Activated naive CD4-positive, alpha-beta T cell treated with Interleukin-2 at 50 U/mL for 16 hours (primary cell): ENCODE results near the gene LAMA3.

ENCODE experiments used
- DNase-seq: peaks from one replicate; pipeline ENCODE4 v3.0.0-alpha.2; 2020

LAMA3 gene

DNA sequence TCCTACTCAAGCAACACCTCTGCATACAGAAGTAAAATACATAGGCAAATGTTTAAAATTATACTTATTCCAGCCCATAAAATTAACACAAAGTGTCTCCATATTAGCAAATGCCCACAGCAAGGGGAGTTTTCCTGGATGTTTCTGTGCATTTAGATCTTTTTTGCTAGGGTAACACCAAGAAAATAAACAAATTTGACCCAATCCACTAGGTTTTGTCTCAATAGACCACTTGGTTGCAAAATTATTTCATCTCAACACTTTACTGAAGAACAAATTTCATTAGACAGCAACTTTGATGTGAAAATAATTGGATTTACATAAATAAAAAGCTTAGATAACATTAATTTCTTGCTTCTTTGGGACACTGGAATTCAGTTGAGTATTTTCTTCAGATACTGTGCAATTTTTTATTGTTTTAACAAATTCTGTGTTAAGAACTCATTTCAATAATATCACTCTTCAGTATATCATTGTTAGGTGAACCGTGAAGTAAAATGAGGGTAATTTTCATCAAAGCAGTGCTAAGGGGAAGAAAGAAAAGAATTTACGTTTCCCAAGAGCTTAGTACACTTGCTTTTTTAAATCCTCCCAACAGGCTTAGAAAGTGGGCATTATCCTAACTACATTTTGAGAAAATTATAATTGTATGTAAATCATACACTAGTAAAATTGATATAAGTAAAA lies 191.8 kb downstream of the LAMA3 start:
- DNase-seq = no peak

- DNase-seq = no peak
Observed at GRCh38 chr18:23881778-23882177, 192.5 kb downstream of the LAMA3 start.

DNA sequence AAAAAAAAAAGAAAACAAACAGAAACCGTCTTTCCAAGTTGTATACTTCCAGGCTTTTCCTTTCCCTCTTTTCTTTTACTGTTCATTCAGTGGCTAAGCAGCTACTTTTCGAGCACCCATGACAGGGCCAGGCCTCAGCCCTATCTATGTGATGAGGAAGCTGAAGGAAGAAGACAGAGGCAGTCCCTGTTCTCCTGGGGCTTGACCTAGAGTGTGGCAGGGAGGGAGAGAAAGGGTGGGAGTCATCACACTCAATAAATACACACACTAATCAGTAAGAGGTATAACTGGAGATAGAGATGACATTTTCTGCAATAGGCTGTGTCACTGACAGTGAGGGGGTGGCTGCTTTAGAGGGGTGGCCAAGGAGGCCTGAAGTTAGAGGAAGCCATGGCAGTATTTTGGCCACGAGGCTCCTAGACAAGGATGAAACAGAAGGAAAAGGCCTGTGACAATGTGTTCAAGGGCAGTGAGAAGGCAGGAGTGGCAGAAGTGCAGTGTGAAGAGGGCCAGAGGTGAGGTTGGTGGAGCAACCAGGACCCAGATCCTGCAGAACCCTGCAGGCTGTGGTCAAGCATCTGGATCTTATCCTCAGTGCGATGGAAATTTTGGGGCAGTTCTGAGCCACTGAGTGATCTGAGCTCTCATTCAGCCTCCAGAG lies 193.5 kb downstream of the LAMA3 start:
- no peak for DNase-seq

- DNase-seq = no peak
Observed at GRCh38 chr18:23883277-23883790, 194.1 kb downstream of the LAMA3 start.

DNA sequence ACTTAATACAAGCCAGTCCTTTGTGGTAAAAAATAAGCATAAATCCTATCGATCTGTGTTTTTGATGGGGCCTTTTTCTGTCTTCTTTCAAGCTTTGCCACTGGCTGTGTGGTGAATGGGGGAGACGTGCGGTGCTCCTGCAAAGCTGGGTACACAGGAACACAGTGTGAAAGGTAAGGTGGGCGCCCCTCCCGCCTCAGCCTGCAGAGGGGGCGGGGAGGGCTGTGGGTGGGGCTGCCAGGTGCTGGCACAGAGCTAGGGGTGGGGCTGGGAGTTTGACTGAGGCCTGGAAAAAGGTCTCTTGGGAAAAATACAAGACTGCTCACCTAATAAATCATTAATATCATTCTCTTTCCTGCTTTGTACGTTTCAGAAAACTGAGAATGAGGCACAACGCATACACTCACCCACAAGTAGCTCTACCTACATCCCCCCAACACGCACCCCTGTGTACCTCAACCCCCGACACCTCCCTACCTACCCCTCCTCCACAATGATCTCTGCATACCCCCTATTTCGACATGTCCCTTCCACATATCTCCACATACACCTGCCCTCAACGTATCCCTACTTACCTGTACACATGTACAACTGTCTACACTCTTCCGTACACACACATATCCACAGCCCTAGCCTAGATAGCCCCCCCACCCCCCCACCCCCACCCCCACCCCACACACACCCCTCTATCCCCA lies 195.6 kb downstream of the LAMA3 start:
- no peak for DNase-seq

DNA sequence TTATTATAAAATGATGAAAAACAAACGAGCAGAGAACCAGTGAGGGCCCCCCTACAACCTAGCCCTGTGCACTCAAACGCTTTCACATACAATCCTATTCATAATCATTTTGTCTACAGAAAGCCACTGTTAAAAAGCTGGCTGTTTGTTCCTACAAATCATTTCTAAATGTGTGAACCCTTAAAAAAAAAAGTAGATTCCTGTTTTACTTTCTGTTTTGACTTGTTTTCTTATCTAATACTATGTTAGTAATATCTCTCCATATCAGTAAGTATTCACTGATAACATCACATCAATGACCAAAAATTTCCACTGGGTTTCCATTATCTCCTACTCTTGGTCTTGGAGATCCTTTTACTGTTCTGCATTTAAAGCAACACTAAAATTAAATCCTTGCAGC lies 196.5 kb downstream of the LAMA3 start:
- no peak for DNase-seq

- no peak for DNase-seq
Observed at GRCh38 chr18:23887035-23887434, 197.8 kb downstream of the LAMA3 start.

DNA sequence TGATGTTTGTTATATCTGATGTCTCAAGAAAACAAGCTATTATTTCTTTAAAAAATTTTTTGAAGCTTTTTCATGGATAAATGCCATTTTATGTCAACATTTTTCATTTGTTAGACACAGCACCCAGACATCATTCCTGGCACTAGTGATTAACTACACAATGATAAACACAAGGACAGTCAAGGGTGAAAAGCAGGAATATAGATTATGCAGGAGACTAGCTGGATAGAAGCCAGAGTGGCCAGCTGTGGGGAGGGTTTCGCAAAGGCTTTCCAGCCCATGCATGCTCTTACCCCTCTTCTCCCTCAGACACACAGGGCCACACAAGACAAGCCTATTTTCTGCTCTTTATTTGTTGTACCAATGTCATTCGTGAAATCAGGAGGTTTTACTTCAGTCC lies 198.2 kb downstream of the LAMA3 start:
- DNase-seq = no peak

- DNase-seq = no peak
Observed at GRCh38 chr18:23888881-23889280, 199.6 kb downstream of the LAMA3 start.

DNA sequence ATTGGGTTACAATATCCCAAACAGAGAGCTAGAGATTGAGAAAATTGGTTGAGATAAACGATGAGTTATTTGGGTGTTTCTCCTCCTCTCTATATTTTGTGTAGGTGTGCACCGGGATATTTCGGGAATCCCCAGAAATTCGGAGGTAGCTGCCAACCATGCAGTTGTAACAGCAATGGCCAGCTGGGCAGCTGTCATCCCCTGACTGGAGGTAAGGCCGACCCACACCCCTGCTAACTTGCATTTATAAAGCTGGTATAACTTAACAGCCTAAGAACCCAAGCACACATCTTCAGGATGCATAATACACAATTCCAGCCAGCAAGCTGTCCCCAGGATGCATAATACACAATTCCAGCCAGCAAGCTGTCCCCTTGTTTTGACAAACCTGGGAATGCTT lies 200.7 kb downstream of the LAMA3 start:
- DNase-seq = no peak

DNA sequence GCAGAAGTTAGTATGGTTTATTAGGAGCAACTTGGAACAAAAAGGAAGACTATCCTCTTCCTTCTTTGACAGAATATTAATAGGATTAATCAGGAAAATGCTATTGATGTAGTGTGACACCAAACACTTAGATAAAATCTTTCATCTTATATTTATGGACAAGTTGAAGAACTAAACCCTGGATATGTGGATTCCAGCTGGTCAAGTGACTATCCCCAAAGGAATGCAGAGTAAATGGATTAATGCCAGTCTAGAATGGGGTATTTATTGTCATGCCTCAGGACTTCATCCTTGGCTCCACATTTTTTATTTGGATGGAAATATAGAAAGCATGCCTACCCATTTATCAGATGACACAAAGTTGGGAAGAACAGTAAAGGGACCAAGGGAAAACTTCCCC lies 201.3 kb downstream of the LAMA3 start:
- no peak for DNase-seq

- no peak for DNase-seq
Observed at GRCh38 chr18:23893653-23894052, 204.4 kb downstream of the LAMA3 start.

DNA sequence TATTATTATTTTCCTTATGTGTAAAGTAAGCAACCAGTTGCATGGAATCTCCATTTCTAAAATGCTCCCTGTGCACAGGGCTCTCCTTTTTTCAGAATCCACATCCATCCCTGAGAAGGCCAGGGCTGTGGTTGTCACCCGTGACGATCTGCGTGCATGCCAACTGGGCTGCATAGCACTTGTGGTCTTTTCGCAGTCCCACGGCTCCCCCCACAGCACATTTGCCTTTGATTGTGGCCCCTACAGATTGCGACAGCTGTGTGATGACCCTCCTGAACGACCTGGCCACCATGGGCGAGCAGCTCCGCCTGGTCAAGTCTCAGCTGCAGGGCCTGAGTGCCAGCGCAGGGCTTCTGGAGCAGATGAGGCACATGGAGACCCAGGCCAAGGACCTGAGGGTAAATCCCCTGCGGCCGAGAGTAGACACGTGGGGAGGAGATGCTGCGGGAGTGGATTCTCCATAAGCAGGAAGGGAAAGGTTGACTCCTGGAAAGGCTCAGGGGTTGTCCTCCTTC lies 205.5 kb downstream of the LAMA3 start:
- no peak for DNase-seq

DNA sequence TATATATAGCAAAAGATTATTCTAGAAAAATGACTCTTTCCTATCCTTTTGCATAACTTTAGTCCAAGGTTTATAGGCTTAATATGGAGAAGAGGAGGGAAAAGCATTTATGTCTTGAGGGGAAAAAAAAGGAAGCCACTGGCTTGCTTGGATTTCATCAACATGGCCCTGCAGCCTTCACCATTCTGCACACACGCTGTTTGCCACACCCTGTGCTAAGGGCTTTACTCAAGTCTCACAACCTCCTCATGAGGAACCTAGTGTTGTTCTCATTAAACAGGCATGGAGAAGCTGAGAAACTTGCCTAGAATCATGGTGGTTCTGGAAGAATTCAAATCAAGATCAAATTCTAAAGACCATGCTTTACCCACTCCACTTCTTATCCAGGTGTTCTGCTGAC lies 208.0 kb downstream of the LAMA3 start:
- no peak for DNase-seq

GRCh38 chr18:23897733-23898132 lies 208.5 kb downstream of the LAMA3 start:
- DNase-seq = no peak

- no peak for DNase-seq
Observed at GRCh38 chr18:23900994-23901393, 211.7 kb downstream of the LAMA3 start.

GRCh38 chr18:23902396-23902795 lies 213.1 kb downstream of the LAMA3 start:
- DNase-seq = no peak

- DNase-seq = no peak
Observed at GRCh38 chr18:23903971-23904370, 214.7 kb downstream of the LAMA3 start.

GRCh38 chr18:23906658-23907057 lies 217.4 kb downstream of the LAMA3 start:
- DNase-seq = no peak

- DNase-seq = no peak
Observed at GRCh38 chr18:23908827-23909226, 219.6 kb downstream of the LAMA3 start.

GRCh38 chr18:23910032-23910431 lies 220.8 kb downstream of the LAMA3 start:
- no peak for DNase-seq

GRCh38 chr18:23912356-23912755 lies 223.1 kb downstream of the LAMA3 start:
- no peak for DNase-seq

GRCh38 chr18:23916338-23916737 lies 227.1 kb downstream of the LAMA3 start:
- no peak for DNase-seq
